ENCODE data around the gene EMID1.
A peak's percentile ranks its signal among the peaks of the same experiment; 100 is the strongest.
"Not testable (repeated sequence)": the region's sequence is repeated elsewhere in the genome, so short reads cannot be mapped to it uniquely, and the experiment has no call there.

Gene EMID1

DNA sequence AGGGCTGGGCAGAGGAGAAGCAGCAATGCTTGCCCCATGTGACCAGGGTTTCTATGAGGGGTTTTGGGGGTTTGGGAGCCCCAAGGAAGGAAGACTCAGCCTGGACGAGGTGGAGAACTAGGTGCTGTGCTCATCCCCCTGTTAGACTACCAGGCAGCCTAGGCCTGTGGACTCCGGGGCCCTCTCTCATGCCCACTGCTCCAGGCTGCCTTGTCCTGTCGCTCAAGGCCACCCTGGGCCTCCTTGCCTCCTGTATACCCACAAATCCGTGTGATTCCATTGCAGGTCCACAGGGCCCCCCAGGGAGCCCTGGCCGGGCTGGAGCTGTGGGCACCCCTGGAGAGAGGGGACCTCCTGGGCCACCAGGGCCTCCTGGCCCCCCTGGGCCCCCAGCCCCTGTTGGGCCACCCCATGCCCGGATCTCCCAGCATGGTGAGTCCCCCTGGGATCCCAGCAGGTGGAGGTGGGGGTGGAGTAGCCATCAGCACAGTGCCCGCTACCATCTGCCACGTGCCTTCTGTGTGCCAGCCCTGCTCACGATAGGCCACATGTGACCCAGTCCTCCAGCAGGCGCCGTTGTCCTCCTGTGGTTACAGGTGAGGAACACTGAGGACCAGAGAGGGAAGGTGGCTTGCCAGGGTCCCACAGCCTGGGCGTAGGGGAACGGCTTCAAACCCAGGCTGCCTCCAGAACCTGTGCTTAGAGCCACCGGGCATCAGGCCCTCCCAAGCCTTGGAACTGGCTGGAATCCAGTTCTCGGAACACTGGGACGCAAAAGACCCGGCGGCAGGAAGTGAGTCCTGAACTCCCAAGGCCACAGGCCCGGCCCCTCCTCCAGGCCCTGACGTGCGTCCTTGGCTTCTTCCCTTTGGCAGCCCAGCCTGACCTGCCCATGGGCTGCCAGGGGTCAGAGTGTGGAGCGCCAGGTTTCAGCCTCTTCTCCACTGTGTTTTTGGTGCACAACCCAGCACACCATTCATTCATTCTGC, 26.6 kb downstream of the EMID1 start:
- DNase-seq (ENCODE audit: low read depth) = no peak

DNA sequence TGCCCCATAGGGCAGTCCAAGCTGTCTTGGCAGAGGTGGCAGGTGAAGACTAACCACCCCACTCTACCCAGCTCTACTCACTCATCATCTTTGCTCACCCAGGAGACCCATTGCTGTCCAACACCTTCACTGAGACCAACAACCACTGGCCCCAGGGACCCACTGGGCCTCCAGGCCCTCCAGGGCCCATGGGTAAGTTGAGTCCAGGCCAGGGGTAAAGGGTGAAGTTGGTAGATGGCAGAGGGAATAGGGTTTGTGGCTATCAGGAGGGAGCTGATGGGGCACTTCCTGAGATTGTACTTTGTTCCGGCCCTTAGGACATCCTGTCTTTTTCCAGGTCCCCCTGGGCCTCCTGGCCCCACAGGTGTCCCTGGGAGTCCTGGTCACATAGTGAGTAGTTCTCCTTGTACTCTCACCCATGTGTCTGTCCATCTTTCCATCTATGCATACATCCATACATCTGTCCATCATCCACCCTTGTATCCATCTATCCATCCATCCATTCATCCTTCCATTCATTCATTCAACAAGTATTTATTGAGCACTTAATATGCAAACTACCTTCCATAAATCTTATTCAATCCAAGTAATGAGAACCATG, 27.7 kb downstream of the EMID1 start:
- DNase-seq (ENCODE audit: low read depth) = no peak

DNA sequence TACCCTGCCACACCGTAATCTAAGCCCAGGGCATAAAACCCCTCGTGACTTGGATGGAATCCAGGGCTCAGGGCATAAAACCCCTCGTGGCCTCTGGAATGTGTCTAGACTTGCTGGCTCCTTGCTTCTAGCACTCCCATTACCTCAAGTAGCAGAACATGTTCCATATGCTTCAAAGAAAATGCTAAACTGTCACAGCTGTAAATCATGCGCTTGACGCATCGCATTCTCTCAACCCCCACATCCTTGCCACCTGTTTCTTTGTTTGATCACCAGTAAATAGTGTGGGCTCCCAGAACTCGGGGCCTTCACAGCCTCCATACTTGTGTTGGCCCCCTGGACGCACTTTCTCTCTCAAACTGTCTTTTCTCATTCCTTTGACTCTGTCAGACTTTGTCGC, 34.8 kb downstream of the EMID1 start:
- DNase-seq (ENCODE audit: low read depth) = not testable (repeated sequence)

DNA sequence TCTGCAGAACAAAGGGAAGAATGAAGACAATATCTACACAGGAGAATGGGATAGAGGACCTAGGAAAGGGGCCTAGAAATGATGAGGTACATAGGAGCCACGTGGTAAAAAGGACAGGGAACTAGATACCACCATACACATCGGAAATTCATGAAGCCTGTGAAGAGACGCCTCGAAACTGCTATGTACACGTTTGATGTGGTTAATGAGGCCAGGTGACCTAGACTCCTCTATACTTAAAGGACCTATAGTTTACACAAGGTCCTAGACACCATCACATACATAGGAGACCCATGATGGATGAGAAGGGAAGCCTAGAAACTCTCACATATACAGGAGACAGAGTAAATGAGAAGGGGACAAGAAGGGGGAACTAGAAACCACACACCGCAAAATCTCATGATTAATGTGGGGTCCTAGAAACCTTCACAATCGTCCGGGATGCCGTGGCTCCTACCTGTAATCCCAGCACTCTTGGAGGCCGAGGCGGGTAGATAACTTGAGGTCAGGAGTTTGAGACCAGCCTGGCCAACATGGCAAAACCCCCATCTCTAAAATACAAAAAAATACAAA, 38.3 kb downstream of the EMID1 start:
- no peak for DNase-seq (ENCODE audit: low read depth)

DNA sequence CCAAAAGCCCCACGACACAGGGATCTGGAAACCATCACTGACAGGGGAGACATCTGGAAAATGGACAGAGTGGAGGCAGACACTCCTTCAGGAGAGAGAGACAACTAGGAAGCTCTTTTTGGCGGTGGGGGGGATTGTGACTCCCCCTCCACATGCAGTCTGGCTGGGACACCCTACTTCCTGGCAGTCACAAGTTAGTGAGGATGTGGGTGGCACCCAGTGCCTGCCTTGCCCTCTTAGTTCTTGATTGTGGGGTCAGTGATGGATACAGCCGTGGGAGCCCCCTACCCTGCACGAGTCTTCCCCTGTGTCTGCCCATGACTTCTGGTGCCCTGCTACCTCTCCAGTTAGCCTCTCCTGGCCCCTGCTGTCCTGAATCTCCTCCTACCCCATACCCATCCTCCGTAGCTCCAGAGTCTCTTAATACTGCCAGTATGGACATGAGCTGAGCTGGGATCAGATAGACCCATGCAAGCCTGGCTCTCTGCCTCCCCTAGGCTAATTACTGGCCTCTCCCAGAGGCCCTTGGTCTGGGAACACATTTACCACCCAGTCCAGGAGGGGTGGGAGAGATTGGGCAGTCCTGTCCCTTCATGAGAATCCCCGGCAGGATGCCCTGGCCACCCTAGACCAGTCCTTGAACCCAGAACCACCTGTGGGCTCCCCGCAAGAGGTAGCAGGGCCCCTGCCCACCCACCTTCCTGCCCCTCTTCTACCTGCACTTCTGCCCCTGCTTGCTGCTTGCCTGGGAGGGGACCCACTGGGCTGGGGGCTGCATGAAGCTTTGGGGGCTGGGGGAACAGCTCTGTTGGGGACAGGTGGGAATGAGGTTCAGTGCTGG, 39.3 kb downstream of the EMID1 start:
- DNase-seq (ENCODE audit: low read depth) = no peak

DNA sequence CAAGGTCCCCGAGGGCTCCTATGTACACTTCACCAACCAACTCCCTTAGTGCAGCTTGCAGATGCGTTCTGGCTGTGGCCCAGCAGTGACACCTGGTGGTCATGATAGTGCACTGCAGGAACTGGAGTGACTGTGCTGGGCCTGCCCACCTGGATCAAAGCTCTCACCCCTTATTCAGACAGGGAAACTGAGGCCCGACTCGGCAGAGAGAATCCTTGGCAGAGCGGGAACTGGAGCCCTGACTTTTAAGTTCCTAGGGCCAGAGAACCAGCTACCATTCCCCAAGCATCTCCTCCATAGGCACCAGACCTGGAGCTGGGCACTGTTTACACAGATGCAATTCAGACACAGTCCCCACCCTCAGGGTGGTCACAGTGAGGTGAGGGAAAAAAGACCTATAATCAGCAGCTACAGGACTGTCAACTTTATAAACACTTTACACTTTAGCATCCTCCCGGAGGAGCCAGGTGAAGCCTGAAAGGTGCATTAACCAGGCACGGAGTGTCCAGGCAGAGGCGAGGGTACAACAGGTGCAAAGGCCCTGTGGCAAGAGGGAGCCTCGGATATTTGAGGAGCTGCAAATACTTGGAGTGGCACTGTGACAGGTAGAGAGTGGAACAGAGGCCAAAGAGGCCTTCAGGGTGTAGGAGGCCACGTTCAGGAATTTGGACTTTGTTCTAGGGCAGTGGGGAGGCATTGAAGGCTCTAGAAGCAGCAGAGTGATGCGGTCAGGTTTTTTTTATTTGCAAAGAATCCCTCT, 40.1 kb downstream of the EMID1 start:
- DNase-seq (ENCODE audit: low read depth) = peak; percentile 67

DNA sequence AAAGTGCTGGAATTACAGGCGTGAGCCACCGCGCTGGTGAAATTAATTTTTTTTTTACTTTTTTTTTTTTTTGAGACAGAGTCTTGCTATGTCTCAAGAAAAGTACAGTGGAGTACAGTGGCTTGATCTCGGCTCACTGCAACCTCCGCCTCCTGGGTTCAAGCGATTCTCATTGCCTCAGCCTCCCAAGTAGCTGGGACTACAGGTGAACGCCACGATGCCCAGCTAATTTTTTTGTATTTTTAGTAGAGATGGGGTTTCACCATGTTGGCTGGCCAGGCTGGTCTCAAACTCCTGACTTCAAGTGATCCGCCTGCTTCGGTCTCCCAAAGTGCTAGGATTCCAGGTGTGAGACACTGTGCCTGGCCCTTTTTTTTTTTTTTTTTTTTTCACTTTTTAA, 42.2 kb downstream of the EMID1 start:
- not testable (repeated sequence) for DNase-seq (ENCODE audit: low read depth)

DNA sequence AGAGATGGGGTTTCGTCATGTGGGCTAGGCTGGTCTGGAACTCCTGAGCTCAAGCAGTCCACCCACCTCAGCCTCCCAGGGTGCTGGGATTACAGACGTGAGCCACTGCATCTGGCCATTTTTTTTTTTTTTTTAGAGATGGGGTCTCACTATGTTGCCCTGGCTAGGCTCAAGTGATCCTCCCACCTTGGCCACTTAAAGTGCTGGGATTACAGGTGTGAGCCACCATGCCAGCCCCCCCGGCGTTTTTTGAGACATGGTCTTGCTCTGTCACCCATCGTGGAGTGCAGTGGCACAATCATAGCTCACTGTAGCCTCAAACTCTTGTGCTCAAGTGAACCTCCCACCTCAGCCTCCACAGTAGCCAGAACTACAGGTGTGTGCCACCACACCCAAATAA, 45.6 kb downstream of the EMID1 start:
- DNase-seq (ENCODE audit: low read depth) = no peak

DNA sequence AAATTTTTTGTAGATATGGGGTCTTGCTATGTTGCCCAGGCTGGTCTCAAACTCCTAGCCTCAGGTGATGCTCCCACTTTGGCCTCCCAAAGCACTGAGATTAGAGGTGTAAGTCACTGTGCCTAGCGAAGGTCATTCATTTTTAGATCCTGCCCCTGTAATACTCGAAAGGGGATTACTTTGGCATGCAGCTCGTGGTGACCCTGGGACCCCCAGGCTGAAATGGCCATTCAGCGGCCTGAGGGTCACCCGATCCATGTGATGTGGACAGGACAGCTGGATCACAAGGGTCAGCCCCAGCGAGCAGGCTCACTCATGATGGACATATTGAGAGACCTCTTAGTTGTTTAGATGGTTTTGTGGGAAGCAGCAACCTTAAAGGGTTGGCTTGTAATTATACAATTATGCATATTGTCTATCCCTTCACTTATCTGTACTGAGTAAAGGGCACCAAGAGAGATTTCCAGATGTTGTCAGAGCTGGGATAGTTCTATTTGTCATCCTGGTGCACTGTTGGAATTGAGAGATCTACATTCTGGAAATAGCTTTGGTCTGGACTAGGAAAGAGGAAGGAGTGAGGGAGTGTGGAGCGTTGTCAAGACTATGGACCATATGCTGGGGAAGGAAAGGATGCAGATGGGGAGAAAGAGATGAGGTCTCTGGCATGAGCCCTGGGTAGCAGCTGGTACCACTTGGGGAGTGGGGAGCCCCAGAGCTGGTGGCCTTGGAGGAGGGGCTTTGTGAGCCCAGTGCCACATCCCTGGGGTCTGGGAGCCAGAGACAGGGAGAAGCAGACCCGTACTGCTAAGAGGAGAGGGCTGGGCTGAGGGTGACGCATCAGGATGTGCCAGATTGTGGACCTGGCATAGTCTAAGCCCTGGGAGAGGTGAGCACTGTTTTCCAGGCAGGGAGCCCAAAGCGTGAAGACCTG, 46.5 kb downstream of the EMID1 start:
- DNase-seq (ENCODE audit: low read depth) = no peak

DNA sequence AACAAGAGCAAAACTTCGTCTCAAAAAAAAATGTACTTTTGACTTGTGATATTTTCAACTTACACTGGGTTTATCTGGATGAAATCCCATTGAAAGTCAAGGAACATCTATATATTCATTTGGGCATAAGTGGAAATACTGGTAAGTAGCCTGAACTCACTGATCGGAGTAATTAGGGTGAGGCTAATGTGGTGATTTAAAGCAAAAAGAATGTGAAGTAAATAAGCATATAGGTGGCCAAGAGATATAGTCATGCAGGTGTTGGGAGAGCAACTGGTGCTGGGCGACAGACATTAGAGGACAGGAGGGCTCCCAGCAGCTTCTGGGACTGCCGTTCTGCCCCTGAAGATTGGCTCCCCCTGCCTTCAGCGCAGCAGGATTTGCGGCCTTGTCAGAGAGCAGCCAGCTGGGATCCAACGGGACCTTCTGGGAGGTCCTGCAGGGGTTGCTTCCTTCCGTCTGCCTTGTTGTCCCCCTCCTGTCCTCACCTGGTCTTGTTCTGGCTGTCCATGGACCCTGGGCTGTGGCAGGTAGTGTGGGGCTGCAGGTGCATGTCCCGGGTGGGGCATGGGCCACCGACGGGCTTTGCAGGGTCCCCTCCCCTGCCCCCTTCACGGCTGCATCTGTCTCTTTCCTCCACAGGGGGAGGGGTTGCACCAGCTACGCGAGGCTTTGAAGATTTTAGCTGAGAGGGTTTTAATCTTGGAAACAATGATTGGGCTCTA, 48.0 kb downstream of the EMID1 start:
- no peak for DNase-seq (ENCODE audit: low read depth)

DNA sequence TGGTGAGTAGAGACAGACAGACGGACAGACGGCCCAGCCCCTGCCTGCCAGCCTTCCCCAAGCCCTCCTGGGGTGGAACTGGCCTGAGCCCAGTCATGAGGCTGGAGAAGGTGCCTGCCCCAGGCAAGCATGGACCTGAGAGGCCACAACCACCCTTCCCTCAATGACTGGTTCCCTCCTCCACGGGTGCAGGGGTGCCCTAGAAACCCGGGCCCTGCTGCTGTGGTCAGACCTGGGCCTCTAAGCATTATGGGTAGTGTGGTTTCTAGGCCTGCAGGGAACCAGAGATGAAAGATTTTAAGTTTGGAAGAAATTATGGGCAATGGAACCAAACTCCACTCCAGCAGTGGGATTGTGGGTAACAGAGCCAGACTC, 48.6 kb downstream of the EMID1 start:
- no peak for DNase-seq (ENCODE audit: low read depth)

DNA sequence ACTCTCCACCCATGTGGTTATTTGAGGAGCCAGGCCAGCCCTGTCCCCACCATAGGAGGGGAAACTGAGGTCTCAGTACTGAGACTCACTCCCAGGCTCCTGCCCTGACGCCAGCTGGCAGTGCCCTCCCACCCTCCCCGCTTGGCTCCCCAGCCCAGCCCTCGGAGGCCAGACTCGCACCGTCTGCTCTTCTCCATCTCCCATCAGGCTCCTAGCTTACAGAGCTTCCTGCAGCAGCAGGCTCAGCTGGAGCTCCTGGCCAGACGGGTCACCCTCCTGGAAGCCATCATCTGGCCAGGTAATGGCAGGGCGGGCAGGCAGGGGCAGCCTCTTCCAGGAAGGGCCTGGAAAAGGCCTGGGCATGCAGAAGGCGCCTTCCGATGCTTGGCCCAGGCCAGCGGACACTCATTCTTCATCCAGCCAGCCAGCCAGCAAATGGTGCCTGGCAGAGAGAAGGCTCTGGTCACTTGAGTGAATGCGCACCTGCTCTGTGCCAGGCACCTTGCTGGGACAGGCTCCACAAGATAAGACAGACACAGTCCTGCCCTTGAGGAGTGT, 49.4 kb downstream of the EMID1 start:
- DNase-seq (ENCODE audit: low read depth) = no peak

DNA sequence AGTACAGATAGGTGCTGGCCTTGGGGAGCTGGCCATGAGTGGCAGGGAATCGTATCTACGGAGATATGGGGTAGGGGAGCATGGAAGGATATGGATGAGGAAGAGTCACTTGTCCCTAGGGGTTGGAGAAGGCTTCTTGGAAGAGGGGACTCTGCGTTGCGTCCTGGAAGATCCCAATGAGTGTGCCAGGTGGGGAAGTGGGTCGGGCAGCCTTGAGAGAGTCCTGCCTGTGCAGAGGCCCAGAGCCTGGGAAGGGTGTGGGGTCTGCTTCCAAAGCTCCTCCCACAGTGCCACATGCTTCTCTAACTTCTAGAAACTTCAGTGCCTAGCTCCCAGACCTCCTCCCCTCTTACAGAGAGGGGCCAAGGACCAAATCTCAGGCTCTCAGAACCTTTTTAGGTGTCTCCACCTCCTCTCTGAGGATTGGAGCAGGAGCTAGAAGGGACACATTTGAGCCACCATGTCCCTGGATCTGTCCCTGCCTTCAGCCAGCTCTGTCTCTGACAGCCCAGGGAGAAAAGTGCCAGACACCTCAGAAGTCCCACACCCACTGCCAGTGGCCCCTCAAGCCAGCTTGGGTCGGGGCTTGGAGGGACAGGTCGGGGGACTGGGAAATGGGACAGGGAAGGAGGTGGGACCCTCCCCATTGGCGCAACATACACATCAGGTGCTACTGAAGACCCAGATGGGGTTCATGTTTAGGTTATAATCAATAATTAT, 51.1 kb downstream of the EMID1 start:
- DNase-seq (ENCODE audit: low read depth) = no peak

DNA sequence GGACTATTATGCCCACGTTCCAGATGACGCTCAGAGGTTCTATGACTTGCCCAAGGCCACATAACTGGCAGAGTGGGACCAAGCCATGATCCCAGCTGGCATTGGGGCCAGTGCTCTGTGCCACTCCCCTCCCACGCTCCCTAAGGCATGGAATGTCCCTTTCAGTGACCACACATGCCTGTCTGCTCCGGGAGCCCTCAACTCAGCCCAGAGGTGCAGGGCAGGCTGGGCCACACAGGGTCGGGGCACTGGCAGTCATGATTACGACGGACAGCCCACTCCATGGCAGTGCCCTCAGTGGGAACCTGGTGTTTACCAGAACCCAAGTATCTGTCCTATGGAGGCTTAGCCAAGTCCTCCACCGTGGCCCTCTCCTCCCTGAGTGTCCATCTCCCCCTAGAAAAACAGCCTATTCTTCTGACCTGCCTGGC, 52.1 kb downstream of the EMID1 start:
- no peak for DNase-seq (ENCODE audit: low read depth)

DNA sequence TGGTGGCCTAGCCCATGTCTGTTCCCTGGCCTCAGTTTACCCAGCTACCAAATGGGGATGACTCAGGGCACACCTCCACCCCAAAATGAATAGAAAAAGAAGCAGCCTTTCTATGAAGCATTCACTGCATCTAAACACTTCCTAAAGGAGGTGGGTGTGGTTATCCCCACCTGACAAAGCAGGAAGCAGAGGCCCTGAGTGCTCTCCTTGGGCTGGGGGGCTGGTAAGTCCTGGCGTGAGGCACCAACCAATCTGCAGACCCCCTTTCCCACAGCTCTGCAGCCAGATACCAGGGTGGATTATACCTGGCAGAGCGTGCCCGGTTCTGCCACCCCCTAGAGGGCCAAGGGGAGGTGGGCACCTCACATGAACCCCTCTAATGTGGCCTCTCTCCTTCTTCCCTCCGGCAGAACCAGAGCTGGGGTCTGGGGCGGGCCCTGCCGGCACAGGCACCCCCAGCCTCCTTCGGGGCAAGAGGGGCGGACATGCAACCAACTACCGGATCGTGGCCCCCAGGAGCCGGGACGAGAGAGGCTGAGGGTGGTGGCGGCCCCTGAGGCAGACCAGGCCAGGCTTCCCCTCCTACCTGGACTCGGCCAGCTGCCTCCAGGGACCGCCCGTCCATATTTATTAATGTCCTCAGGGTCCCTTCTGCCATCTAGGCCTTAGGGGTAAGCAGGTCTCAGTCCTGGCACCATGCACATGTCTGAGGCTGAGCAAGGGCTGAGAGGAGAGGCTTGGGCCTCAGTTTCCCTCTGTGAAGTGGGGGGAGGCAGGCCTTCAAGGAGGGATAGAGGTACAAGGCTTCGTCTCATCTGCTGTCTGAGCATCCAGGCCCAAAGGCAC, 52.9 kb downstream of the EMID1 start:
- DNase-seq (ENCODE audit: low read depth) = no peak

DNA sequence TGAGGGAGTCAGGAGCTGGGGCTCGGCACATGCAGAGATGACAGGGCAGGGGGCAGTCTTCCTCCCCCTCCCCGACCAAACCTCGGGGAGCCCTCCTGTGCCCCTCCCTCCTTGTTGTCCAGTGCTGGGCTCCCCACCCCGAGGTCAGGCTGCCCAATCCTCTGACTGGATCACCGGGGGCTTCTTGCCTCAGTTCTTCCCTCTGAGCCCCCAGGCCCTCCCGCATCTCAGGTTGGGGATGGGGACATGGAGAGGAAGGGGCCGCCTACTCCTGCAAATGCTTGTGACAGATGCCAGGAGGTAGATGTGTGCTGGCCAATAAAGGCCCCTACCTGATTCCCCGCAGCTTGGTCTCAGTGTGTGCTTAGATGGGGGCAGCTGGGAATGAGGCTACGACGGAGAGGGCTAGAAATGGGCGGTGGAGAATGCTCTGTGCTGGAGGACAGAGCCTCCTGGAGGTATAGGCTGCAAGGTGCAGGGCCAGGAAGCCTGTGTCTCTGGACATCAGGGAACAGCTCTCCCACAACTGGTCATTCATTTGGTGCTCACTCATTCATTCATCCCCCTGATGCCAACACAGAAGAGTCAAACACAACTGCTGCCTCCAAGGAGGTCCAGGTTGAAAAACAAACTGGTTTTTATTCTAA, 53.7 kb downstream of the EMID1 start:
- DNase-seq (ENCODE audit: low read depth) = peak; percentile 39

DNA sequence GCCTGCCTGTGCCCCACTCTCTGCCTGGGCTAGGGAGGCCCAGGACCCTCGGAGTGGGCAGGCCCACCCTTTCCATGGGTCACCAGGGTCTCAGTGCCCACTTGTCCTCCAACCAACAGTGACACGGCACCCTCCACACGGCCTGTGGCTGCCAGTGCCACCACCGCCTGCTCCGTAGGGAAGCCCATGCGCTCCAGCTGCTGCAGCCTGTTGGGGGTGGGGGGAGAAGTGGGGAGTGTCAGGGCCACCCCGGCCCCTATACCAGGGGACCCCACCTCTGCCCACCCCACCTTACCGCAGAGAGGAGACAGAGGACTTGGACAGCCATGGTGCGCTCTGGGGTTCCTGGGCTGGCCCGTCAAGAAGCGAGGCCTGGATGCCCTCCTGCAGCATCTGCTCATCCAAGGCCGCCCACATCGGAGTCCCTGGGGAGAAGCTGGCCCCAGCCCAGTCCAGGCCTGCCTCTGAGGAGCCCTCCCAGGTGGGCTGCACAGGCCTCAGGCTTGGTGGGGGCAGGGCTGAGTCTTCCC, 54.4 kb downstream of the EMID1 start:
- DNase-seq (ENCODE audit: low read depth) = no peak
